ENCODE data around the gene NTRK1. TPM values are rescaled to one million over a fixed set of nuclear protein-coding genes. Genes with fewer than 3 reads are reported as not detected.
A peak's percentile ranks its signal among the peaks of the same experiment; 100 is the strongest.

The NTRK1 gene
- total RNA-seq, 3 donors from 2014 or later = 0.16 to 4.9 (median 0.73) TPM

DNA sequence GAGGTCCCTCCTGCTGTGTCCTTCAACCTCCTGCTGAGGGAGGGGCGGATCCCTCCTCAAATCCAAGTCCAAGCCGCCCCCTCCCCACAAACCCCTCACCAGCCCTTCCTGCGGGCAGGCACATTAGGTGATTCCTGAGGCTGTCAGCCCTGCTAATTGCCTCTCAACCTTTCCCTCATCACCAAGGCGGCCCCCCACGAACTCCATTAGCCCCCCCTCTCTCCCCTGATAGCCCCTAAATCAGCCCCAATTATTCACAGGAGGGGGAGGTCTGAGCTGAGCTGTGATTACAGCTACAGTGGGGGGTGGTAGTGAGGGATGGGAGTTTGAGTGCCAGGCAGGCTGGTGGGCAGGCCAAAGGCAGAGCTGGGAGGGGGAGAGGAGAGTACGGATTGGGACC is 27.1 kb downstream of the NTRK1 start:
- H3K4me1 ChIP-seq = no peaks in the 10 kb centered on the region
- no peak overlapping the region for H3K27ac ChIP-seq
- DNase-seq (ENCODE audit: low spot score in 2 of 2) = no peak
- TF ChIP-seq, protein P1, sequence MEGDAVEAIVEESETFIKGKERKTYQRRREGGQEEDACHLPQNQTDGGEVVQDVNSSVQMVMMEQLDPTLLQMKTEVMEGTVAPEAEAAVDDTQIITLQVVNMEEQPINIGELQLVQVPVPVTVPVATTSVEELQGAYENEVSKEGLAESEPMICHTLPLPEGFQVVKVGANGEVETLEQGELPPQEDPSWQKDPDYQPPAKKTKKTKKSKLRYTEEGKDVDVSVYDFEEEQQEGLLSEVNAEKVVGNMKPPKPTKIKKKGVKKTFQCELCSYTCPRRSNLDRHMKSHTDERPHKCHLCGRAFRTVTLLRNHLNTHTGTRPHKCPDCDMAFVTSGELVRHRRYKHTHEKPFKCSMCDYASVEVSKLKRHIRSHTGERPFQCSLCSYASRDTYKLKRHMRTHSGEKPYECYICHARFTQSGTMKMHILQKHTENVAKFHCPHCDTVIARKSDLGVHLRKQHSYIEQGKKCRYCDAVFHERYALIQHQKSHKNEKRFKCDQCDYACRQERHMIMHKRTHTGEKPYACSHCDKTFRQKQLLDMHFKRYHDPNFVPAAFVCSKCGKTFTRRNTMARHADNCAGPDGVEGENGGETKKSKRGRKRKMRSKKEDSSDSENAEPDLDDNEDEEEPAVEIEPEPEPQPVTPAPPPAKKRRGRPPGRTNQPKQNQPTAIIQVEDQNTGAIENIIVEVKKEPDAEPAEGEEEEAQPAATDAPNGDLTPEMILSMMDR (IDR thresholded peaks at IDR 0.05) = no peak
- TF ChIP-seq POLR2AphosphoS5 (IDR thresholded peaks at IDR 0.05) = no peak
- no peak for TF ChIP-seq POLR2A (IDR thresholded peaks at IDR 0.05)
- intact Hi-C loops (cut with DNase I; ENCODE audit: low total_unique reads) = no loop called here
- H3K36me3 ChIP-seq = no peaks in the 10 kb centered on the region
- H3K27me3 ChIP-seq = peaks cover 0 to 6% of the 10 kb centered on the region in 2 donors
- no peak overlapping the region for H3K4me3 ChIP-seq
- no peaks in the 10 kb centered on the region for H3K9me3 ChIP-seq

DNA sequence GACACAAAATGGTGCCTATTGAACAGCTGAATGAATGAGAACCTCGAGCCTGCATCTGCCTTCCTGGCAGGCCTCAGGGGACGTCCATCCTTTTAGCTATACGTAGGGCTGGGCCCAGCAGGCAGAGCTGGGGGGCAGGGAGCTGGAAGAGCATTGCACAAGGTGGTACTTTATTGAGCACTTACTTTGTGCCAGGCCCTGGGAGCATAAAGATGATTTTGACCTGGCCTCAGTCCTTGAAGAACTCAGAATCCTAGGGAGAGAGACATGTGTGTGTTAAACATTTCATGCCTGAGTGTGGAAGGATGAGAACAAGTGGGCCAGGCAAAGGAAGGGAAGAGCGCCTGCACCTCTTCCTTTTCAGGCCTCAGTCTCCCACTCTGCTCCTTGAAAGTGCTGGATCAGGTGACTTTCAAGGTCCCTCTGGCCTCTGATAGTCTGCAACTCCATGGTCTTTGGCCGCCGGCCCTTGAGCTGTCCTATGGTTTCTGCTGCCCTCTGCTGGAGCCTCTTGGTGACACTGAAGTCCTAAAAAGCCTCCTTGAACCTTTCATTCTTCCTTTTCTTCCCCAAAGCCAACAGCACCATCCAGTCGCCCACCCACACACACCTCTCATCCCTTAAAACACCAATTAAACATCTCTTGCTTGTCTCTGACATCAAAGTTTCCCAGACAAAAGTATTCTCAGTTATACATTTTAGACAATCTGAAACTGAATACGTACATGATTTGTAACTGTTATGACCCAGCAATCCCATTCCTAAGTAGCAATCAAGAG is 29.3 kb downstream of the NTRK1 start:
- no peaks in the 10 kb centered on the region for H3K9me3 ChIP-seq
- H3K4me1 ChIP-seq = no peaks in the 10 kb centered on the region
- peak; percentile 51 to 76 for DNase-seq (ENCODE audit: low spot score in 2 of 2)
- H3K4me3 ChIP-seq = no peak overlapping the region
- H3K27me3 ChIP-seq = peaks cover 0 to 12% of the 10 kb centered on the region in 2 donors
- intact Hi-C loops (cut with DNase I; ENCODE audit: low total_unique reads) = no loop called here
- H3K27ac ChIP-seq = no peak overlapping the region
- no peaks in the 10 kb centered on the region for H3K36me3 ChIP-seq
- TF ChIP-seq, protein P1 (IDR thresholded peaks at IDR 0.05) = peak; percentile 32 to 78 (median 70)
- TF ChIP-seq POLR2AphosphoS5 (IDR thresholded peaks at IDR 0.05) = no peak

DNA sequence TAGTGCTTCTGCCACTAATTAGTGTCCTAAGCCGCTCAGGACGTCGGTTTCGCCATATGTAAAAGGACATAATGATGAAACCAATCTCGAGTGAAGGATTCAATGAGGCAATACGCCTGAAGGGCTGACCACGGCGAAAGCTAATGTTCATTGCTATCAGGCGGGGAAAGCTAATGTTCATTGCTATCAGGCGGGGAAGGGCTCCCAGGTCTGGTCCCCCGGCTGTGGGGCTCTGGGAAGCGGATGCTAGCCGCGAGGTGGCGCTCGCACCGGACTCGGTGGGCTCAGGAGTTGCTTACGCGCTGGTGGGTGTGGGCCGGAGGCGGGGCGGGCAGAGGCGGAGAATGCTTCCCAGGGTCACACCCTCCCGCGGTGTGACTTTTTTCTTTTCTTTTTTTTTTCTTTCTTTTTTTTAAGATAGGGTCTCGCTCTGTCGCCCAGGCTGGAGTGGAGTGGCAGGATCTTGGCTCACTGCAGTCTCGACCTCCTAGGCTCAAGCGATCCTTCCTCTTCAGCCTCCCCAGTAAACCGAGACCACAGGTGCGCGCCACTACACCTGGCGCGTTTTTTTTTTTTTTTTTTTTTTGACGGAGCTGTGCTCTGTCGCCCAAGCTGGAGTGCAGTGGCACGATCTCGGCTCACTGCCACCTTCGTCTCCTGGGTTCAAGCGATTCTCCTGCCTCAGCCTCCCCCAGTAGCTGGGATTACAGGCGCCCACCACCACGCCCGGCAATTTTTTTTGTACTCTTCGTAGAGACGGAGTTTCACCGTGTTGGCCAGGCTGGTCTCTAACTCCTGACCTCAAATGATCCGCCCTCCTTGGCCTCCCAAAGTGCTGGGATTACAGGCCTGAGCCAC is 31.8 kb downstream of the NTRK1 start:
- peak overlapping the region; percentile 18 to 77 (median 48) for H3K4me3 ChIP-seq
- peak overlapping the region; percentile 78 to 97 for H3K27ac ChIP-seq
- no peaks in the 10 kb centered on the region for H3K36me3 ChIP-seq
- H3K9me3 ChIP-seq = no peaks in the 10 kb centered on the region
- TF ChIP-seq POLR2AphosphoS5 (IDR thresholded peaks at IDR 0.05) (peak; percentile 33 to 64 (median 52)), POLR2A (IDR thresholded peaks at IDR 0.05) (no peak)
- TF ChIP-seq, protein P1 (IDR thresholded peaks at IDR 0.05) = peak; percentile 61 to 66 (median 63)
- peaks cover 0 to 12% of the 10 kb centered on the region in 2 donors for H3K27me3 ChIP-seq
- DNase-seq (ENCODE audit: low spot score in 2 of 2) = peak; percentile 71 to 84
- intact Hi-C loops (cut with DNase I; ENCODE audit: low total_unique reads) = no loop called here
- no peaks in the 10 kb centered on the region for H3K4me1 ChIP-seq

DNA sequence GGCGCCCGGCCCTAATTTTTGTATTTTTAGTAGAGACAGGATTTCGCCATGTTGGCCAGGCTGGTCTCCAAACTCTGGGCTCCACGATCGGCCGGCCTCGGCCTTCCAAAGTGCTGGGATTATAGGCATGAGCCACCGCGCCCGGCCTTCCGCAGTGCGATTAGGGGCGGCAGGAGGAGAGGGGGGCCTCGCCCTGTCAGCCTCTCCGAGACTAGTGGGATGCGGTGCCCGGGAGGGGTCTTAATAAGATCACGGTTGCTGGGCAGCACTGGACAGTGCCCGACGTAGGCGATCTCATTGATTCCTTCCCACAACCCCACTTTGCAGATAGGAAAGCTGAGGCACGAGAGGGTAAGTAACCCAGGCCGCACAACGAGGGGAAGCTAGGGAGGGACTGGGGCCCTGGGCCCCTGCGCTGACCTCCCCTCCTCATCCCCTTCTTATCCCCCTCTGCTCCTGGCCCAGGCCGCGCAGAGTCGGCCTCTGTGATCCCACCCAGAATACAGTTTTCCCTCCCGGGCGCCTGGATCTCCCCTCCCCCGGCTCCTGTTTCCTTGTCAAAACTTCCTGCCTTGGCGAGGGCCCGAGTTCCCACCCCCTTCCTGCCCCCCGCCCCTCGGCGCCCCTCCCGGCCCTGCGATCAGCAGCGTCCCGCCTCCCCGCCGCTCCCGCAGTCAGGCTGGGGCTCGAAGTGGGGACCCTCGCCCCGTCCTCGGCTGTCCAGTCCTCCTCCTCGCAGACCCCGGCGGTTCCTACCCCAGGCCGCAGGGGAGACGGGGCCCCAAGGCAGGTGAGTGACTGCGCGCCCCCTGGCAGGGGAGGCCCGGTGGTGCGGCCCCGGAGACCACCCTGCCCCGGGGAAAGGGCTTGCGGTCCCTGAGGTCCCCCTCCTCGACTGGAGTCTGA is 32.6 kb downstream of the NTRK1 start, which contains the start of gene PEAR1:
Gene PEAR1, plus strand, starts transcription at position 671 of the 906 bp plus-strand sequence. CDS start 10,209 bp downstream, outside the sequence.
- DNase-seq (ENCODE audit: low spot score in 2 of 2) = no peak
- no peaks in the 10 kb centered on the region for H3K4me1 ChIP-seq

More for the DNA sequence above, 32.6 kb downstream of the NTRK1 start, which contains the start of gene PEAR1:
- intact Hi-C loops (cut with DNase I; ENCODE audit: low total_unique reads) = no loop called here
- peaks cover 0 to 12% of the 10 kb centered on the region in 2 donors for H3K27me3 ChIP-seq
- H3K9me3 ChIP-seq = no peaks in the 10 kb centered on the region
- peak within 1 kb of the TSS; percentile 47 to 77 (median 48) for H3K4me3 ChIP-seq
- H3K36me3 ChIP-seq = no peaks in the 10 kb centered on the region
- H3K27ac ChIP-seq = peak within 1 kb of the TSS; percentile 78 to 97
- no peak for TF ChIP-seq POLR2AphosphoS5 (IDR thresholded peaks at IDR 0.05)
- TF ChIP-seq, protein P1 (IDR thresholded peaks at IDR 0.05) = no peak
- no peak for TF ChIP-seq POLR2A (IDR thresholded peaks at IDR 0.05)

All from breast epithelium (tissue), 4 donors.